ENCODE data around the gene BDH1.

The BDH1 gene

GRCh38 chr3:197503652-197504051 lies 52.1 kb downstream of the BDH1 start:
- Histone ChIP-seq H3K36me3 (replicated peaks; ENCODE audit: low read depth, low read length) (no peaks in the 10 kb centered on the region), H3K27me3 (ENCODE audit: low read depth, low read length) (no peaks in the 10 kb centered on the region), H2AFZ (ENCODE audit: low read depth, low read length) (no peak overlapping the region), H3K79me2 (ENCODE audit: low read length) (no peaks in the 10 kb centered on the region), H3K4me2 (ENCODE audit: low read length) (no peak overlapping the region), H3K4me3 (ENCODE audit: low read length) (no peak overlapping the region), H4K20me1 (ENCODE audit: insufficient read depth, low read length) (no peaks in the 10 kb centered on the region), H3K9me3 (ENCODE audit: insufficient read depth, low read length) (no peaks in the 10 kb centered on the region), H3K27ac (ENCODE audit: low read length) (no peak overlapping the region), H3K9ac (ENCODE audit: low read length) (no peak overlapping the region), H3K4me1 (ENCODE audit: low read length) (peaks cover 10% of the 10 kb centered on the region)
- TF ChIP-seq CTCF (IDR thresholded peaks at IDR 0.05; ENCODE audit: low read depth, low read length) (no peak), EZH2phosphoT487 (IDR thresholded peaks at IDR 0.05; ENCODE audit: low read depth) (no peak)

GRCh38 chr3:197501879-197502620 lies 53.7 kb downstream of the BDH1 start:
- TF ChIP-seq EZH2phosphoT487 (IDR thresholded peaks at IDR 0.05; ENCODE audit: low read depth): no peak
- TF ChIP-seq CTCF (IDR thresholded peaks at IDR 0.05; ENCODE audit: low read depth, low read length): peak; percentile 70
- no peaks in the 10 kb centered on the region for H3K9me3 ChIP-seq (ENCODE audit: insufficient read depth, low read length)
- no peaks in the 10 kb centered on the region for H4K20me1 ChIP-seq (ENCODE audit: insufficient read depth, low read length)
- H3K79me2 ChIP-seq (ENCODE audit: low read length): no peaks in the 10 kb centered on the region
- no peaks in the 10 kb centered on the region for H3K36me3 ChIP-seq (replicated peaks; ENCODE audit: low read depth, low read length)
- H3K27ac ChIP-seq (ENCODE audit: low read length): no peak overlapping the region
- H3K9ac ChIP-seq (ENCODE audit: low read length): no peak overlapping the region
- peak overlapping the region; percentile 30 for H3K4me3 ChIP-seq (ENCODE audit: low read length)
- peak overlapping the region; percentile 18; the same call in 1 of the 2 replicates for H2AFZ ChIP-seq (ENCODE audit: low read depth, low read length)
- no peaks in the 10 kb centered on the region for H3K27me3 ChIP-seq (ENCODE audit: low read depth, low read length)
- H3K4me2 ChIP-seq (ENCODE audit: low read length): peak overlapping the region; percentile 49
- H3K4me1 ChIP-seq (ENCODE audit: low read length): peaks cover 10% of the 10 kb centered on the region

- H3K9ac ChIP-seq (ENCODE audit: low read length): no peak overlapping the region
- H3K27me3 ChIP-seq (ENCODE audit: low read depth, low read length): no peaks in the 10 kb centered on the region
- peak overlapping the region; percentile 49 for H3K4me2 ChIP-seq (ENCODE audit: low read length)
- no peak for TF ChIP-seq CTCF (IDR thresholded peaks at IDR 0.05; ENCODE audit: low read depth, low read length)
- no peak for TF ChIP-seq EZH2phosphoT487 (IDR thresholded peaks at IDR 0.05; ENCODE audit: low read depth)
- peak overlapping the region; percentile 18; the same call in 1 of the 2 replicates for H2AFZ ChIP-seq (ENCODE audit: low read depth, low read length)
- no peaks in the 10 kb centered on the region for H3K36me3 ChIP-seq (replicated peaks; ENCODE audit: low read depth, low read length)
- peaks cover 10% of the 10 kb centered on the region for H3K4me1 ChIP-seq (ENCODE audit: low read length)
- no peaks in the 10 kb centered on the region for H4K20me1 ChIP-seq (ENCODE audit: insufficient read depth, low read length)
- H3K9me3 ChIP-seq (ENCODE audit: insufficient read depth, low read length): no peaks in the 10 kb centered on the region
- H3K4me3 ChIP-seq (ENCODE audit: low read length): peak overlapping the region; percentile 30
- no peaks in the 10 kb centered on the region for H3K79me2 ChIP-seq (ENCODE audit: low read length)
- no peak overlapping the region for H3K27ac ChIP-seq (ENCODE audit: low read length)
These were observed 54.3 kb downstream of the BDH1 start for GRCh38 chr3:197501496-197501878.

GRCh38 chr3:197500812-197501211 lies 55.0 kb downstream of the BDH1 start:
- Histone ChIP-seq H3K9ac (ENCODE audit: low read length) (no peak overlapping the region), H3K4me2 (ENCODE audit: low read length) (no peak overlapping the region), H2AFZ (ENCODE audit: low read depth, low read length) (0 out of 2 replicates have a peak overlapping the region, but pooled peaks have one; percentile 18), H4K20me1 (ENCODE audit: insufficient read depth, low read length) (no peaks in the 10 kb centered on the region), H3K27me3 (ENCODE audit: low read depth, low read length) (no peaks in the 10 kb centered on the region), H3K9me3 (ENCODE audit: insufficient read depth, low read length) (no peaks in the 10 kb centered on the region), H3K79me2 (ENCODE audit: low read length) (no peaks in the 10 kb centered on the region), H3K4me3 (ENCODE audit: low read length) (no peak overlapping the region), H3K4me1 (ENCODE audit: low read length) (peaks cover 10% of the 10 kb centered on the region), H3K36me3 (replicated peaks; ENCODE audit: low read depth, low read length) (no peaks in the 10 kb centered on the region), H3K27ac (ENCODE audit: low read length) (no peak overlapping the region)
- TF ChIP-seq EZH2phosphoT487 (IDR thresholded peaks at IDR 0.05; ENCODE audit: low read depth) (no peak), CTCF (IDR thresholded peaks at IDR 0.05; ENCODE audit: low read depth, low read length) (no peak)

Data from OCI-LY3 (cell line).